8988T (cell line): ENCODE measurements around the gene SASH3.

Source experiments
- DNase-seq: peaks from one replicate; pipeline ENCODE4 v3.0.0; 2011

Gene SASH3

GRCh38 chrX:129785160-129785947 is 5.6 kb downstream of the SASH3 start:
- no peak for DNase-seq

- no peak for DNase-seq
Observed at GRCh38 chrX:129786210-129786651, 6.5 kb downstream of the SASH3 start.

GRCh38 chrX:129787336-129788055 is 7.7 kb downstream of the SASH3 start:
- DNase-seq = no peak

GRCh38 chrX:129788527-129788926 is 8.8 kb downstream of the SASH3 start:
- DNase-seq = no peak

GRCh38 chrX:129790146-129790545 is 10.4 kb downstream of the SASH3 start:
- DNase-seq = no peak

- no peak for DNase-seq
Observed at GRCh38 chrX:129790808-129791207, 11.1 kb downstream of the SASH3 start.

GRCh38 chrX:129791336-129791735 is 11.6 kb downstream of the SASH3 start:
- no peak for DNase-seq

GRCh38 chrX:129791961-129792570 is 12.3 kb downstream of the SASH3 start:
- no peak for DNase-seq

GRCh38 chrX:129792586-129793291 is 13.0 kb downstream of the SASH3 start:
- no peak for DNase-seq

GRCh38 chrX:129793604-129794191 is 13.9 kb downstream of the SASH3 start:
- no peak for DNase-seq

- DNase-seq = no peak
Observed at GRCh38 chrX:129795584-129795983, 15.8 kb downstream of the SASH3 start.

GRCh38 chrX:129797251-129797906 is 17.6 kb downstream of the SASH3 start:
- no peak for DNase-seq

GRCh38 chrX:129798456-129798855 is 18.7 kb downstream of the SASH3 start:
- DNase-seq = no peak

- no peak for DNase-seq
Observed at GRCh38 chrX:129798888-129799287, 19.1 kb downstream of the SASH3 start.

- no peak for DNase-seq
Observed at GRCh38 chrX:129800186-129800585, 20.4 kb downstream of the SASH3 start.

GRCh38 chrX:129802863-129803262 is 23.1 kb downstream of the SASH3 start:
- no peak for DNase-seq

- DNase-seq = no peak
Observed at GRCh38 chrX:129804806-129805205, 25.1 kb downstream of the SASH3 start.

- DNase-seq = no peak
Observed at GRCh38 chrX:129808158-129808828, 28.5 kb downstream of the SASH3 start.

- no peak for DNase-seq
Observed at GRCh38 chrX:129808829-129809796, 29.4 kb downstream of the SASH3 start.

- DNase-seq = no peak
Observed at GRCh38 chrX:129813662-129814368, 34.1 kb downstream of the SASH3 start.
